ENCODE data around the gene PDAP1. TPM values are rescaled to one million over a fixed set of nuclear protein-coding genes. Genes with fewer than 3 reads are reported as not detected.
A peak's percentile ranks its signal among the peaks of the same experiment; 100 is the strongest.

PDAP1 gene
- total RNA-seq, 3 donors from 2014 or later: 39.4 to 86.4 (median 51.5) TPM

DNA sequence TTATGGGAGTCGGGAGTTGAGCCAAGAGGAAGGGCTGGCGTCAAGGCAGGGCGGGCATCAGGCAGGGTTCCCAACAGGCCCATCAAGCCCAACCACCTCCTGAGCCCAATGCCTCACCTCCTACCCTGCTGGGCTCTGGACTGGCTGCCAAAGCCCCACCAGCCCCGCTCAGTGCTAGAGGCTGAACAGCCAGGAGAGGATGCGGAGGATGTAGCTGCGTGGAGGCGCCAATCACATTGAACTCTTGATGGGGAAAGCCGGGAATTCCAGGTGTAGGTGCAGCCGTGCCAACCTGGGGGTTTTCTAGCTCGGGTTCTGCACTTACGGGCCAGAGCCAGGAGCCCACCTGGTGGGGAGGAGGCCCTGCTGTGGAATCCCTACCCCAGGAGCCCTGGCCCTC, 44.7 kb upstream of the PDAP1 start:
- Histone ChIP-seq H3K27ac (peak overlapping the region in 1 of 2 donors; percentile 43), H3K36me3 (no peaks in the 10 kb centered on the region), H3K27me3 (no peaks in the 10 kb centered on the region), H3K4me1 (no peaks in the 10 kb centered on the region), H3K9me3 (no peaks in the 10 kb centered on the region), H3K4me3 (no peak overlapping the region)
- DNase-seq (ENCODE audit: low spot score in 2 of 2): no peak
- intact Hi-C loops (cut with DNase I; ENCODE audit: low total_unique reads): no loop called here
- TF ChIP-seq CTCF (IDR thresholded peaks at IDR 0.05): no peak
- no peak for TF ChIP-seq POLR2AphosphoS5 (IDR thresholded peaks at IDR 0.05)
- no peak for TF ChIP-seq POLR2A (IDR thresholded peaks at IDR 0.05)

DNA sequence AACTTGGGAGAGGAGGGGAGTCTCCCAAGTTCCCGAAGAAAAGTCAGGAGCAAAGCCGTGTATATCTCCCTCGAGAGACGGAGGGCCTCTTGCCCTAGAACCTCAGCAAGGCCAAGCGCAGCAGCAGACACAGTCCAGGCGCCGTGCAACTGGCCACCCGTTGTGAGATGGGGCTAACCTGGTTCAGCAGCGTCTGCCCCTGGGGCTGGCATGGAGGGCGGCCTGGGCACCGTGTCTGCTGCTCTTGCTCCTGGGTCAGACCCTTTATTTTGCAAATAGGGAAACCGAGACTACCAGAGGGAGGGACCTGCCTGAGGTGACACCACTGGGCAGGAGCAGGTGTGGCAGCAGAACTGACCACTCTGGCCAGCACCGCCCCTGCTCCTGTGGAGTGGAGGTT, 44.1 kb upstream of the PDAP1 start:
- no peak overlapping the region for H3K27ac ChIP-seq
- no peak for DNase-seq (ENCODE audit: low spot score in 2 of 2)
- TF ChIP-seq POLR2AphosphoS5 (IDR thresholded peaks at IDR 0.05) (no peak), CTCF (IDR thresholded peaks at IDR 0.05) (no peak), POLR2A (IDR thresholded peaks at IDR 0.05) (no peak)
- intact Hi-C loops (cut with DNase I; ENCODE audit: low total_unique reads): no loop called here
- no peaks in the 10 kb centered on the region for H3K27me3 ChIP-seq
- no peaks in the 10 kb centered on the region for H3K4me1 ChIP-seq
- H3K36me3 ChIP-seq: no peaks in the 10 kb centered on the region
- no peak overlapping the region for H3K4me3 ChIP-seq
- no peaks in the 10 kb centered on the region for H3K9me3 ChIP-seq

DNA sequence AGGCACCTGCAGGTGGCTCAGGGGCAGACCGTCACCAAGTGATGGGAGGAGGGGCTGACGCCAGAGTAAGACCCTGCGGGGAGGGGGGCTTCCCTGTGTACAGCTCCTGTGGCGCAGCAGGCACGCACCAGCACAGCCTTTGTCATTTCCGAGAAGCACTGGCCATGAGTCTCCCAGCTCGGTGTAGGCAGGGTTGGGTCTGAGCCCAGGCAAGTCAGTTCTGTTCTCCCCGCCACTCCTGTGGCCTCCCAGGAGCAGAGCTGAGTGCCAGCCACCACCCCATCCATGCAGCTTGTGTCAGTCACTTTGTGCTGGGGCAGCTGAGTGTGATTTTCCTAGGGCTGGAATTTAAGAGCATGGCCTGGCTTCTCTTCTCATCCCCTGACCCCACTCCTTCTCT, 43.5 kb upstream of the PDAP1 start:
- no peak overlapping the region for H3K4me3 ChIP-seq
- DNase-seq (ENCODE audit: low spot score in 2 of 2): no peak
- intact Hi-C loops (cut with DNase I; ENCODE audit: low total_unique reads): no loop called here
- no peak overlapping the region for H3K27ac ChIP-seq
- H3K4me1 ChIP-seq: no peaks in the 10 kb centered on the region
- TF ChIP-seq POLR2AphosphoS5 (IDR thresholded peaks at IDR 0.05): no peak
- no peak for TF ChIP-seq CTCF (IDR thresholded peaks at IDR 0.05)
- TF ChIP-seq POLR2A (IDR thresholded peaks at IDR 0.05): no peak
- H3K36me3 ChIP-seq: no peaks in the 10 kb centered on the region
- no peaks in the 10 kb centered on the region for H3K27me3 ChIP-seq
- H3K9me3 ChIP-seq: no peaks in the 10 kb centered on the region

GRCh38 chr7:99449326-99449725, 40.9 kb upstream of the PDAP1 start:
- no peak for TF ChIP-seq POLR2AphosphoS5 (IDR thresholded peaks at IDR 0.05)
- TF ChIP-seq POLR2A (IDR thresholded peaks at IDR 0.05): no peak
- TF ChIP-seq CTCF (IDR thresholded peaks at IDR 0.05): no peak
- Histone ChIP-seq H3K4me3 (no peak overlapping the region), H3K27ac (no peak overlapping the region), H3K27me3 (no peaks in the 10 kb centered on the region), H3K9me3 (no peaks in the 10 kb centered on the region), H3K36me3 (no peaks in the 10 kb centered on the region), H3K4me1 (no peaks in the 10 kb centered on the region)
- DNase-seq (ENCODE audit: low spot score in 2 of 2): no peak
- intact Hi-C loops (cut with DNase I; ENCODE audit: low total_unique reads): no loop called here

- H3K27ac ChIP-seq: no peak overlapping the region
- TF ChIP-seq POLR2A (IDR thresholded peaks at IDR 0.05) (no peak), POLR2AphosphoS5 (IDR thresholded peaks at IDR 0.05) (no peak), CTCF (IDR thresholded peaks at IDR 0.05) (no peak)
- H3K9me3 ChIP-seq: no peaks in the 10 kb centered on the region
- DNase-seq (ENCODE audit: low spot score in 2 of 2): no peak
- H3K4me3 ChIP-seq: no peak overlapping the region
- H3K36me3 ChIP-seq: no peaks in the 10 kb centered on the region
- no peaks in the 10 kb centered on the region for H3K4me1 ChIP-seq
- intact Hi-C loops (cut with DNase I; ENCODE audit: low total_unique reads): no loop called here
- no peaks in the 10 kb centered on the region for H3K27me3 ChIP-seq
These were observed 40.5 kb upstream of the PDAP1 start for GRCh38 chr7:99448855-99449254.

Data from breast epithelium (tissue), 4 donors.